HG03521 (cell line): ENCODE data around the gene STT3A.

Source experiments
- ATAC-seq: cut with Tn5 transposase; IDR thresholded peaks from one replicate; pipeline ENCODE4 v1.9.1; 2021; ENCODE audit warnings: mild to moderate bottlenecking, moderate library complexity; ENCODE audit not compliant: unreplicated experiment

The STT3A gene

GRCh38 chr11:125587480-125587879 lies 5.2 kb upstream of the STT3A start:
- no peak for ATAC-seq

- no peak for ATAC-seq
These were observed 4.1 kb upstream of the STT3A start for GRCh38 chr11:125588505-125588904.

- ATAC-seq = peak; percentile 11
These were observed 875 bp upstream of the STT3A start for GRCh38 chr11:125591649-125592304.

- no peak for ATAC-seq
These were observed 615 bp downstream of the STT3A start for GRCh38 chr11:125593114-125593820.

- no peak for ATAC-seq
These were observed 2.3 kb downstream of the STT3A start for GRCh38 chr11:125594958-125595357.

- ATAC-seq = no peak
These were observed 8.0 kb downstream of the STT3A start for GRCh38 chr11:125600663-125601062.

GRCh38 chr11:125603207-125603606 lies 10.6 kb downstream of the STT3A start:
- ATAC-seq = no peak

GRCh38 chr11:125605417-125605816 lies 12.8 kb downstream of the STT3A start:
- no peak for ATAC-seq

- ATAC-seq = no peak
These were observed 16.9 kb downstream of the STT3A start for GRCh38 chr11:125609545-125609944.

GRCh38 chr11:125618383-125618782 lies 25.7 kb downstream of the STT3A start:
- no peak for ATAC-seq

GRCh38 chr11:125621995-125622394 lies 29.3 kb downstream of the STT3A start:
- ATAC-seq = no peak

GRCh38 chr11:125623064-125623463 lies 30.4 kb downstream of the STT3A start:
- no peak for ATAC-seq

GRCh38 chr11:125624756-125625213 lies 32.1 kb downstream of the STT3A start, which contains the start of gene CHEK1:
CHEK1 (plus strand) TSS chr11:125625163; CDS start chr11:125626769, 1,606 bp downstream.
- ATAC-seq = no peak

- no peak for ATAC-seq
These were observed 32.6 kb downstream of the STT3A start for GRCh38 chr11:125625225-125625629.

- peak; percentile 86 for ATAC-seq
These were observed 33.1 kb downstream of the STT3A start for GRCh38 chr11:125625630-125626287.

GRCh38 chr11:125626288-125626950 lies 33.8 kb downstream of the STT3A start:
- ATAC-seq = peak; percentile 31

GRCh38 chr11:125627236-125627910 lies 34.7 kb downstream of the STT3A start:
- no peak for ATAC-seq

GRCh38 chr11:125637840-125638239 lies 45.2 kb downstream of the STT3A start:
- no peak for ATAC-seq

GRCh38 chr11:125638315-125638714 lies 45.7 kb downstream of the STT3A start:
- no peak for ATAC-seq

GRCh38 chr11:125645871-125646270 lies 53.2 kb downstream of the STT3A start:
- no peak for ATAC-seq
